ENCODE results near the gene PPP1R13B.

- TF ChIP-seq, protein P1, sequence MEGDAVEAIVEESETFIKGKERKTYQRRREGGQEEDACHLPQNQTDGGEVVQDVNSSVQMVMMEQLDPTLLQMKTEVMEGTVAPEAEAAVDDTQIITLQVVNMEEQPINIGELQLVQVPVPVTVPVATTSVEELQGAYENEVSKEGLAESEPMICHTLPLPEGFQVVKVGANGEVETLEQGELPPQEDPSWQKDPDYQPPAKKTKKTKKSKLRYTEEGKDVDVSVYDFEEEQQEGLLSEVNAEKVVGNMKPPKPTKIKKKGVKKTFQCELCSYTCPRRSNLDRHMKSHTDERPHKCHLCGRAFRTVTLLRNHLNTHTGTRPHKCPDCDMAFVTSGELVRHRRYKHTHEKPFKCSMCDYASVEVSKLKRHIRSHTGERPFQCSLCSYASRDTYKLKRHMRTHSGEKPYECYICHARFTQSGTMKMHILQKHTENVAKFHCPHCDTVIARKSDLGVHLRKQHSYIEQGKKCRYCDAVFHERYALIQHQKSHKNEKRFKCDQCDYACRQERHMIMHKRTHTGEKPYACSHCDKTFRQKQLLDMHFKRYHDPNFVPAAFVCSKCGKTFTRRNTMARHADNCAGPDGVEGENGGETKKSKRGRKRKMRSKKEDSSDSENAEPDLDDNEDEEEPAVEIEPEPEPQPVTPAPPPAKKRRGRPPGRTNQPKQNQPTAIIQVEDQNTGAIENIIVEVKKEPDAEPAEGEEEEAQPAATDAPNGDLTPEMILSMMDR (IDR thresholded peaks at IDR 0.05; ENCODE audit: low read depth, low read length): no peak
- TF ChIP-seq MYC (IDR thresholded peaks at IDR 0.05; ENCODE audit: low read depth, low read length): no peak
- TF ChIP-seq, protein P2, sequence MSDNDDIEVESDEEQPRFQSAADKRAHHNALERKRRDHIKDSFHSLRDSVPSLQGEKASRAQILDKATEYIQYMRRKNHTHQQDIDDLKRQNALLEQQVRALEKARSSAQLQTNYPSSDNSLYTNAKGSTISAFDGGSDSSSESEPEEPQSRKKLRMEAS (IDR thresholded peaks at IDR 0.05; ENCODE audit: low read depth, low read length): no peak
These were observed 18.9 kb downstream of the PPP1R13B start for GRCh38 chr14:103828315-103828967.

Data from NB4 (cell line).